HL-60/S4 (cell line): ENCODE results near the gene THSD4.
"Not testable (repeated sequence)": the region's sequence is repeated elsewhere in the genome, so short reads cannot be mapped to it uniquely, and the experiment has no call there.

Source experiments
- in situ Hi-C: fragments of 300-500 bp; cut with MboI; formaldehyde crosslinking; loops from 2 replicates; pipeline ENCODE4 v1.14.3; 2022; ENCODE audit warnings: low sequenced_read_pairs

Gene THSD4

DNA sequence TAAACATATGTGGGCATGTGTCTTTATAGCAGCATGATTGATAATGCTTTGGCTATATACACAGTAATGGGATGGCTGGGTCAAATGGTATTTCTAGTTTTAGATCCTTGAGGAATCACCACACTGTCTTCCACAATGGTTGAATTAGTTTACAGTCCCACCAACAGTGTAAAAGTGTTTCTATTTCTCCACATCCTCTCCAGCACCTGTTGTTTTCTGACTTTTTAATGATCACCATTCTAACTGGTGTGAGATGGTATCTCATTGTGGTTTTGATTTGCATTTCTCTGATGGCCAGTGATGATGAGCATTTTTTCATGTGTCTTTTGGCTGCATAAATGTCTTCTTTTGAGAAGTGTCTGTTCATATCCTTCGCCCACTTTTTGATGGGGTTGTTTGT is 252.5 kb downstream of the THSD4 start:
- in situ Hi-C loops, result not testable (repeated sequence)

- in situ Hi-C loops, result not testable (repeated sequence)
These were observed 257.5 kb downstream of the THSD4 start for GRCh38 chr15:71372769-71373168.

DNA sequence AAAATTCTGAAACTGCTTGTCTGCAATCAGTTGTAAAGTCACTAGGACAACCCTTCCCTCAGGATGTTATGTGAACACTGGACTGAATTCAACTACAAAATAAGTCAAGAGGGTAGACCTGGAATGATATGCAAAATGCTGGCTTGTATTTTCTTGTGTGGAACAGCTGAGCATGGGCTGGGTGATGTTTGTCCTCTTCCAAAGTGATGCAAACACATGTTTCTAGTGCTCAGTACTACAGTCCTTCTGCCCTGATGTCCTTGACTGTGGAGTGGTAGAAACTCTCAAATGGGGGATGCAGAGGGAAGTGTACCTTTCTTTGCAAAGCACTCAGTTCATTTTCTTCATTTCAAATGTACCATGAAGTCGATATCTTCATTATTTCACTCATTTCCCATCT is 258.6 kb downstream of the THSD4 start:
- in situ Hi-C loops, result no loop called here

DNA sequence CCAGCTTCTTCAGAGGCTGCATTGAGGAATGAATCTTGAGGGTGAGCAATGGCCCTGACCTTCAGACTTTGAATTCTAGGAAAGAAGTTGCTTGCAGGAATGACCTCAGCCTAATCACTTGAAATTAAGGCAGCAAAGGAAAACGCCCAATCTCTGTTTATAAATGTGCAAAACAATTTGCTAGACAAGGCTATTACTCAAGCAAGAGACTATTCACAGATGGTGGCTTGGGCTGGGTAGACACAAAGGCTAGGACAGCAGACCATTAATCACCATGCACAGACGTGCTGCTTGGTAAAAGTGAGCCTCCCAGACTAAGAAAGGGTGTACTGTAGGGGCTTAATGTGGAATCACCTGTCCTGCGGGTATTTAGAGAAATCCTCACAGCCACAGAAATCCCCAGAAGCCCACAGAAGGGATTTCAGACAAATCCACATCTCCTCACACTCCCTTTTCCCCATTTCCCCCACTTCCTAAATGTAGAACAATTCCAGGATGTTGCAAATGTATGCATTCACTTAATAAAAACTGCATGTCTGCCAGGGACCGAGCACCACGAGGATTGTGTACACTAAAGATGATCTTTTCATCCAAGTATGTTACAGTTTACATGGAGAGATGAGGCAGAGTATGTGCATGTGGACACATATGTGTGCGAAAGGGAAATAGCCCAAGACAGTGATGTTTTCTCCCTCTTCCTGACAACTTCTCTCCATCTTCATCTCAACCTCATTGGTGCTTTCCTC is 259.5 kb downstream of the THSD4 start:
- in situ Hi-C loops, result no loop called here

DNA sequence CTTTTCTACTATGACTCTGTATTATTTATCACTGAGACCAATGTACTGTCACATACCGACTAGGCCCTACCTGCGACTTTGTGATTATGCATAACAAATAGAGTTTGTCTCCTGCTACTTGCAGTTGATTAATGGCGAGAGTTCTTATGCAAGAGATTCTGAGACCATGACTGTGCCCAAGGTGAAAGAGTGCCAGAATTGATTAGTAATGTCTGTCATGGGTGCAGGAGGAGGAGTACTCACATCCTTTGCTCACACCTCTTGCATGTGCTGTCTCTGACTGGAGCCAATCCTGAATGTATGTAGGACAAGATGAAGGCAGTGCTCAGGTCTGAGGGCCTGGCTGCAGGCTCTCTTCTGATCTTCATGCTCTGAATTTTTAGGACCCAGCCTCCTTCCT is 260.7 kb downstream of the THSD4 start:
- in situ Hi-C loops, result no loop called here

- in situ Hi-C loops, result no loop called here
These were observed 264.6 kb downstream of the THSD4 start for GRCh38 chr15:71379893-71380292.

DNA sequence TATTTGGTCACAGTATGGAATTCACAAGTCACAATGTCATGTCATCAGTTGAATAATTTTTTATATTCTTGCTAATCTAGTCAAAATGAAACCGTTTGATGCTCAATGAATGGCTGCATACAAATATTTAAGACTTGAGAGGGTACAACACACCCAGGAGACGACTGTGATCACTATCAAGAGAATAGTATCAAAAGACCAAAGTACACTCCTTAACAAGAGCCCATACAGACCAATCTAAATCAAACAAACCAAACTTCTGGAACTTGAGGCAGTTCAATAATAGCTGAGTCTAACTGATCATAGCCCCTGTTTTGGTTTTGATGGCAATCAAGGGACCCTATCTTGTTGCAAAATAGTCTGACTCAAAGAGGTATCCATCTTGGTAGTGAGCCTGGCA is 265.1 kb downstream of the THSD4 start:
- in situ Hi-C loops, result no loop called here

DNA sequence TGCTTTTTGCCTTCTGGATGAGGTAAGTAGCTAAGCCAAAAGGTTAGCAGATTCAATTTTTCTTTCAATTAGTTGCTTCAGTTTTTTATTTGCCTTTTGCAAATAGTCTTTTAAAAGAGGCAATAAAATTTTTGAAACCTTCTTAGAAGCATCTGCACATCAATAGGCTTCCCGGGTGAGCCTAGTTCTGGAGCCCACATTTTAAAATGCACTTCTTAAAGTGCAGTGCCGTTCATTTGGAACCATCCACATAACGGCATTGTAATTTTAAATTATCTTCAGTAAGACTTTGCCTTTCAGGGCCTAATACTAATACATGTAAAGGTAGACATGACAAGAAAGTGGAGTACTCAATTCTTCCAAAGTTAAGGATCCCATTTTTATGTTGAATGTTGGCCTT is 269.2 kb downstream of the THSD4 start:
- in situ Hi-C loops, result no loop called here

DNA sequence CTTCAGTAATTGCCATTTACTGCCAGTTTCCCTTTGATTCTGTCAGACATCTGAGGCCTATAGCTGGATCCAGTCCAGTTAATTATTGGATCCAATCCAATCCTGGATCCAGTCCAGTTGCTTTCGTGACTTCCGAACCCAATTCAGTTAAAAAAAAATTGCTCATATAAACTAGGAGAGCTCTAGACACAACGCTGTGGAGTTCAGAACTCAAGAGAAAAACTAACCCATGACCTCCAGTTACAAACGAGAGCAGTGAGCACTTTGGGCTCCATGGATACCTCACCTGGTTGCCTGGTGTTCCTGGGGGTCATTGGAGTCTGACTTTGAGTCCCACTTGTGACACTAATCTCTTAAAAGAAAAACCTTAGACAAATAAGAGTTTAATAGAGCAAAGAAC is 269.8 kb downstream of the THSD4 start:
- in situ Hi-C loops, result no loop called here

- in situ Hi-C loops, result no loop called here
These were observed 270.2 kb downstream of the THSD4 start for GRCh38 chr15:71385457-71385856.

GRCh38 chr15:71386005-71386404 is 270.7 kb downstream of the THSD4 start:
- in situ Hi-C loops, result no loop called here

GRCh38 chr15:71386448-71387236 is 271.4 kb downstream of the THSD4 start:
- in situ Hi-C loops, result no loop called here

- in situ Hi-C loops, result no loop called here
These were observed 272.5 kb downstream of the THSD4 start for GRCh38 chr15:71387810-71388209.

DNA sequence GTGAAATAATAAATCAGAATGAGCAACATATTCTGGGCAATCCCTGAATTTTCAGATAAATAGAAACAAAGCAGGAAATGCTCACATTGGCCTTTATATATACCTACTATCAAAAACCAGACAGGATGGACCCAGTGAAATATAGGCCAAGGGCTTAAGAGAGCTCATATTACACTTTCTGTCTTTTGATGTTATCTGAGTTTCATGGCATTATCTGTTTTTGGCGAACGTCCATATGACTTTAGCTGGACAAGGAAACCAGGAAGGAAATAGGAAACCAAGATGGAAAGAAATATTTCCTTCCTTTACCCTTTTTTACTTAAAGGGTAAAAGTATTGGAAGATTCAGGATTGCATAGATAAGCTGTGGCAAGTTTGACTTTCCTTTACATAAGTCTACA is 274.8 kb downstream of the THSD4 start:
- in situ Hi-C loops, result no loop called here

- in situ Hi-C loops, result no loop called here
These were observed 276.3 kb downstream of the THSD4 start for GRCh38 chr15:71391421-71392088.

GRCh38 chr15:71392861-71393283 is 277.6 kb downstream of the THSD4 start:
- in situ Hi-C loops, result no loop called here

DNA sequence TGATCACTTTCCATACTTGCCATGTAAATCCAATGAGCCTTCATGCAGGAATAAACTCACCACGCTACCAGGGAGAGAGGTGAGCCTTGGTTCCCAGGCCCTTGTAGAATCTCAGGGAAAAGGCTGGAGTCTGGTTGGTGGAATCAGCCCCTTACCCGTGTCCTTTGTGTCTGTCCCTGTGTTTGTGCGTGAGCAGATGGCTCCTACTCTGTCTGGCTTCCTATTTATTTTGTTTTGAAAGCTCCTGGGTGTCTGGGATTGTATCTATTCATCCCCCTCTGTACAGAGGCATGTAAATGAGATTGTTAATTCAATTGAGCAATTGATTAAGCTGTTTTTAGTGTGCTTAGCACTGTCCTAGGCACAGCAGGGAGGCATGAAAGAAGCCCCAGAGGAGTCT is 278.1 kb downstream of the THSD4 start:
- in situ Hi-C loops, result no loop called here

DNA sequence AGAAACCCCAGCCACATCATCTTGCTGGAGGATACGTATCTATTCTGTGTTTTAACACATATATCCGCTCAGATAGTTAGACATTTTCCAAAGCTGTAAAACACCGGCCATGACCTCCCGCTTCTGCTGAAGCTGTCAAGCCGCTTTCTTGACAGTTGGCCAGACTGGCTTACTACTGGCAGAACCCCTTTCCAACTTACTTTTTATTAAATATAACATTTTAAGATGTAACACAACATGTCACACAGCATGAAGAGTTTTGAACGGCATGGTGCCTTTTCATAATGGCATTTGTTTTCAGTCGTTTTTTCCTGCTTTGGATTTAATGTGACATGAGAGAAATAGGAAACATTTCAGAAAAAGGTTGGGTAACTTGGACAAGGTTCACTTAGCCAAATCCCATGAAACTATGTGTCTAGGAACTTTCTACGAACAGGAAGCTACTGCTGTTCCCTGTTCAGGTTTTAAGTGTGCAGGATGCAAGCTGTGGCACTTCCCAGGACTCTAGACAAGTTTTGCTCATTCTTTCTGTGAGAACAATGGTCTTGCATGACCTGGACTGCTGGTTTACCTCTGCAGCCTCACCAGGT is 281.4 kb downstream of the THSD4 start:
- in situ Hi-C loops, result no loop called here

GRCh38 chr15:71397377-71397776 is 282.1 kb downstream of the THSD4 start:
- in situ Hi-C loops, result no loop called here

DNA sequence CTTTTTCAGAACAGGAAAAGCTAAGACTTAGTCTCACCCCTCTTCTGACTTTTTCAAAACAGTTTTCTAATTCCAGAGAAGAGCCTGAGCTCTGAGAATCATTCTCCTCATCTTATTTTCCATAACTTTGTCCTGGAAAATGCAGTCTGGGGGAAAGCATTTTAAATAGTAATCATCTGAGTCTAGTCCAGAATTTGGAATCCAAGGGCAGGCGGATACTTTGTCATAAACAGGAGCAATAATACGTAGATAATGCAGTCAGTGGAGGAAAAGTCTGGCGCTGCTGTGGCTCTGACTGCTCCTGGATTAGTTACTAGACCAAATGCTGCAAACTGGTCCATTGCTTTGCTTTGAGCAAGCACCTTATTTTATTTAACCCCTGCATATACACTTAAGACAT is 285.0 kb downstream of the THSD4 start:
- in situ Hi-C loops, result no loop called here

DNA sequence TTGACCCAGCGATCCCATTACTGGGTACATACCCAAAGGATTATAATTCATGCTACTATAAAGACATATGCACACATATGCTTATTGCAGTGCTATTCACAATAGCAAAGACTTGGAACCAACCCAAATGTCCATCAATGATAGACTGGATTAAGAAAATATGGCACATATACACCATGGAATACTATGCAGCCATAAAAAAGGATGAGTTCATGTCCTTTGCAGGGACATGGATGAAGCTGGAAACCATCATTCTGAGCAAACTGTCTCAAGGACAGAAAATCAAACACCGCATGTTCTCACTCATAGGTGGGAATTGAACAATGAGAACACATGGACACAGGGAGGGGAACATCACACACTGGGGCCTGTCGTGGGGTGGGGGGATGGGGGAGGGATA is 286.5 kb downstream of the THSD4 start:
- in situ Hi-C loops, result not testable (repeated sequence)
